T follicular helper cell (primary cell): ENCODE results near the gene USH2A.
"Not testable (repeated sequence)": the region's sequence is repeated elsewhere in the genome, so short reads cannot be mapped to it uniquely, and the experiment has no call there.

Source experiments
- DNase-seq: peaks from one replicate; pipeline ENCODE4 v3.0.0-alpha.2; 2020; ENCODE audit warnings: low read depth

The USH2A gene

DNA sequence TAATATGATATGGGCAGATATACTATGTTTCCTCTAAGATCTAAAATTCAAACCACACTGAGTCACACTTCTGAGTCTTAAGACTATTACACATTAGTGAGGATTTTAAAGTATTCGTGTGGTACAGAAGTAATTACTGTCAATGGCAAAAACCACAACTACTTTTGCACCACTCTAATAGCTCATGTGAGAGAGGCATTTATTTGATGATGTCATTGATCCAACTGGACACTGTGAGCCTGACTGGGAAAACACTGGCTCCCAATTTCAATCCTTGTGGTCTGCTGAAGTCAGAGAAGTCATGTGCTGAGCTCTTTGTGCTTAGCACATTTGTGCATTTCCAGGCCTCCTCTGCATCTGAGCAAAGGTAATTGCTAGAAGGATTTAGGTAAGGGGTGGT, 377.8 kb downstream of the USH2A start:
- no peak for DNase-seq

DNA sequence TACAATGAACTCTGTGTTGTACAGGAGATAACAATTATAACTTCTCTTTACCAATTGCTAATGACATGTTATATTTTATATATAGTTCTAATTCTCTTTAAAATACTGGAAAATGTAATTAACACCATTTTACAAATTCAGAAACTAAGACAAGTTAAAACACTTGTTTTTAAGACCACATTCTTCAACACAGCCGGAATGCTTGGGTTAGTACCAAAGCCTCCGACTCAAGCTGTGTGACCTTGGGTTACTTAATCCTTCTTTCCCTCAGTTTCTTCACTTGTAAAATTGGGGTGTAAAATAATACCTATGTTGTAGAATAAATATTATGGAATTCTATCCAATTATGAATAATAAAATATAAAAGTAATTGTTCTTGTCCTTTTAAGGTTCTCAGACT, 378.7 kb downstream of the USH2A start:
- no peak for DNase-seq

DNA sequence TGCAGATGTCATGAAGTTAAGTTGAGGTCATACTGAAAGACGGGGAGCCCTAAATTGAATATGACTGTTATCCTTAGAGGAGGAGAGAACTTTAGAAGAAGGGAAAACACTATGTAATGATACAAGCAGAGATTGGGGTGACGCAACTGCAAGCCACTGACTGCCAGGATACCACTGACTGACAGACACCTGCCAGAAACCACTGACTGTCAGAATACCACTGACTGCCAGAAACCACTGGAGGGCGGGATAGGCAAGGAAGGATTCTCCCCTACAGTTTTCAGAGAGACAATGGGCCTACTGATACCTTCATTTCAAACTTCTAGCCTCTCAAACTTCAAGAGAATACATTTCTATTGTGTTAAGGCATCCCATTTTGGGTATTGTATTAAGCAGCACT, 388.7 kb downstream of the USH2A start:
- DNase-seq = no peak

DNA sequence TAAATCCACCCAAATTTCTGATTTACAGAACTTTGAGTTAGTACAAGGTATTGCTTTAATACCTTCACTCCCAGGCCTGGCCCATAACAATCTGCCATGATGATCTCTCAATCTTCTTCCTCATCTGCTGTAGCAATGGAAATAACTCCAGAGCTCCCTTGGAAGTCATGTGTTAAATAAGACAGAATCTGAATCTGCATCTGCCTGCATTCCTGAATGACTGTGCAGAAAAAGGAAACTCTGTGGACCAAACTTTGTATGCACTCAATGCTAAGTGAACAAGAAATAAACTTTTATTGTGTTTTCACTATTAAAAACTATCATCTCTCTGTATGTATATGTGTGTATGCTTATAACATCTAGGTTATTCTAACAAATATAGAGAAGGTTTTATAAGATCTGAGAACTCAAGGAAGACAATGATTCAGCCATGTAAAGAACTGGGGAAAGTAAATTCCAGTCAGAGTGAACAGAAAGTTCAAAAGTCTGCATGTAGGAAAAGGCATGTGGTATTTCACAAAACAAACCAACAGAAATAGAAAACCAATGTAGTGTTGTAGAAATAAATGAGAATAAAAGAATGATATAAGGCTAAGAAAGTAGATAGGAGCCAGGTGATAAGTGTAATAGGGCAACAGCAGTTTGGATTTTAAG, 390.2 kb downstream of the USH2A start:
- DNase-seq = no peak

DNA sequence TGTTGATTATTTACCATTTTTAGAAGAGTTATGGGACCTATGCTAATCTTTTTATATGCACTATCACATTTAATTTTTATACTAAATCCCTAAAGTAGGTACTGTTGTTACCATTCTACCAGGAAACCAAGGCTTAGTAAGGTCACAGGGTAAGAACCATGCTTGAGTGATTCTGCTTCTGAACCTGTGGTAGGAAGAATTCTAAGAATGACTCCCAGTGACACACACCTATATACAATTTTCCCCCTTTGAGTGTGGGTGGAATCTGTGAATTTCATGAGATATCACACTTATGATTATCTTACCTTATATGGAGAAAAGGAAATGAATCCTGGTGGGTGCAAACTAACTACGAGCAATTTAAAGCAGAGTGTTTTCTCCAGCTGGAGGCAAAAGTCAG, 391.0 kb downstream of the USH2A start:
- DNase-seq = no peak

DNA sequence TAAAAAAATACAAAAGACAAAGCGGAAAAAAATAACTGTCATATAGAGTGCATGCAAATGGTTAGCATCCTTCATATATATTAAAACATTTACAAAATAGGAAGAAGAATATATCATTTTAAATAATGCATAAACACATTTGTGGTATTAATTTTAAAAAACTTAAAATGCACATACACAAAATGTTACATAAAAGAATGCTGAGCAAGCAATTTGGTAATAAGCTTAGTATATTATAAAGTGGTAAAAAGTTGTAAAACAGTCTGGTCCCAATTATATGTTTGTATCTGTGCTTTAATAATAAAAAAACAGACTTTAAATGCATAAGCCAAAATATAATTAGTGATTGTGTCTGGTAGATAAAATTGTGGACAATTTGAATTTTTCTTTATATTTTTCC, 394.6 kb downstream of the USH2A start:
- DNase-seq = no peak

DNA sequence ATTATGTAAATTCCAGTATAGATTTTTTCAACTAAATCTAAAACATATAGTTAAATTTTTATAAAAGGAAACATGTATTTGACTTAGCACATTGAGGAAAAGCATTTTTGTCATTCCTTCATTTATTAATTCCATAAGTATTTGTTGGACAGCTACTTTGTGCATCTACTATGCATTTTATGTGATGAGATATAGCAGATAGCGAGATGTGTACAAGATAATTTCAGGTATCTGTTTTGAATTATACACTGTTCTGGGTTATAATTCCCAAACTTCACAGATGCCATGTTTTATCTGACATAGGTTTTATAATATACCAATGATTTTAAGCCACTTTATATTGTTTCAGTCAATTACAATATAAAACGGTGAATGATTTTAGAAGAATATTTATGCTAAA, 398.7 kb downstream of the USH2A start:
- DNase-seq = no peak

DNA sequence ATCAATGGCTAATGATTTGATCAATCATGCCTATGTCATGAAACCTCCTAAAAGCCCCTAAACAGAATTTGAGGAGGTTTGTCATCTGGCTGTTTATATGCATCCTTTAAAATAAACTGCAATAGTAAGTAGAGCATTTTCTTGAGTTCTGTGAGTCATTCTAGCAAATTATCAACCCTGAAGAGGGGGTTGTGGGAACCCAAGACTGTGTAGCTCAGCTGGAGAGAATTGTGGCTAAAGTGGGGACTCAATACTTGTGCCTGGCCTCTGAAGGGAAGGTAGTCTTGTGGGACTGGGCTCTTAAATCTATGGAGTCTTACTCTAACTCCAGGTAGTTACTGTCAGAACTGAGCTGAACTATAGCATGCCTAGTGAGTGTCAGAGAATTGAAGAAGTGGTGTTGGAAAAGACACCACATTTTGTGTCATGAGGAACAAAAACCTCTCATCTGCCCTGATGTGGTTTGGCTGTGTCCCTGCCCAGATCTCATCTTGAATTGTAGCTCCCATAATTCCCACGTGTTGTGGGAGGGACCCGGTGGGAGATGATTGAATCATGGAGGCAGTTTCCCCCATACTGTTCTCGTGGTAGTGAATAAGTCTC, 402.4 kb downstream of the USH2A start:
- DNase-seq = no peak

DNA sequence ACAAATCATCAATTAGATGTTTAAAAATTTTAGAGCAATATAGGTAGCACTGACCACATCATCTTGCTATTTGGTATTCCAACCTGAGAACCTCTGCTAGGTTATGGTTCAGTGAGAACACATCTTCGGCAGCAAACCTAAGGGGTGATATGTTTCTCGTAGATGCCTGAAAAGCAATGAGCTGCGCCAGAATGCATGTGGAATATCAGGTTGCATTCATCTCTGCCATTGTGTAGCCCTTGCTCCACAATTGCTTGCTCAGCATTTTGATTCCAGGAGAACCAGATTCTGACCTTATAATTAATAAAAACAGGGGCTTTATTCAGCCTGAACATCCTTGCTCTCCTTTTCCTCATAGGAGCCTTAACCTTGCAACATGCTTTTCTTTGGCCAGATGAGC, 408.1 kb downstream of the USH2A start:
- no peak for DNase-seq

DNA sequence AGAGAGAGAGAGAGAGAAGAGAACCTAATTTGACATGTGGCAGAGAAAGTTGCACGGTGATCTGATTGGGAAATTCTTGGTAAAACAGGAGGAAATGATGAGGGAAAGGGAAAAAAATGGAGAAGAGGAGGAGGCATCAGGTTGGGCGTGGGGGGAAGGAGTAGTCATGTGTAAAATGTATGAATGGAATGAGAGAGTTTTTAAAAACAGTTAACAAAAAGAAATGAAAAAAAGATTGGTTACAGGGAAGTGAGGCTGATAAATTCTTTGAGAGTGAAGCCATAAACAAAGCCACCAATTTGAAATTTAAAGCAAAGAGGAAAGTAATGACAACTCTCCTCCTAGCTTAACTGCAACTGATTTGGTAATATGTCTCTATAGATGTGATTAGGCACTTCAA, 409.2 kb downstream of the USH2A start:
- no peak for DNase-seq

DNA sequence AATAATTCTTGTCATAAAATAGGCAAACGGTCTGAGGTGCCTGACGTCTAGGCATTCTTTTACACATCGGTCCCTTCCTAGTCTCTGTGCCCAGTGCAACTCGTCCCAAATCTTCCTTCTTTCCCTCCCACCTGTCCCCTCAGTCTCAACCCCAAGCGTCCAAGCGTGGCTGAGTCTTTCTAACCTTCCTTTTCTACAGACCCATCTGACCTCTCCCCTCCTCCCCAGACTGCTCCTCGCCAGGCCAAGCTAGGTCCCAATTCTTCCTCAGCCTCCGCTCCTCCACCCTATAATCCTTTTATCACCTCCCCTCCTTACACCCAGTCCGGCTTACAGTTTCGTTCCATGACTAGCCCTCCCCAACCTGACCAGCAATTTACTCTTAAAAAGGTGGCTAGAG, 413.8 kb downstream of the USH2A start:
- not testable (repeated sequence) for DNase-seq

DNA sequence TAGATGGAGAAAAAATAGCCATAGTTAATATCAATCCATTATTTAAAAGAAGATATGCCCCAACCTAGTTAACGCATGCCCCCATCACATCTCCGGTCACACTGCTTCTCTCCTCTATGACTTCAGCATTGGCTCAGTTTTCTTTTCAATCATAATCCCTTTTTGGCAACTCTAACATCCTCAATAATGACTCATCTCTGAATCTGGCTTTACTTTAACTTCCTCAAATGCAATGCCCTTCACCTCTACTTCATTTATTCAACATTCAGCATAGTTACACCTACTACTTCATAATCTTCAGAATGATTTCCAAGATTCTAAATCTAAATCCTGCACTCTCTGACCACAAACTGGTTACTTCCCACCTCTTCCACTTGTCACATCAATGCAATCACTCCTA, 417.3 kb downstream of the USH2A start:
- DNase-seq = no peak

DNA sequence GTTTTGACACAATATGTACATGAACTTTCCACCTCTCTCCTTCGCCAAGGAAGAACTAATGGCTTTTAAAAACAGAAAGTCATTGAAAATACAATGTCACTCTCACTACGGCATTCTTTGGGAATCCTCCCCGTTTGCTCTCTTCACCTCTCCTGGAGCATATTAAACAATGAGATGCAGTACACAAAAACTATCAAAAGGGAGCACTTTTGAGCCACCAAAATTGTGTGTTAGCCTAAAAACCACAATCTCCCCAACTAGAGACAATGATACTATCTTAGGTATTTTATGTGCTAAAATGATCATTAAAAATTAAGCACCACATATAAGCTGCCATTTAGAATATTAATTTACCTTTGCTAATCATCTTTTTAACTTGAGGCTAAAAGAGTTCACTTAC, 430.6 kb downstream of the USH2A start:
- no peak for DNase-seq

DNA sequence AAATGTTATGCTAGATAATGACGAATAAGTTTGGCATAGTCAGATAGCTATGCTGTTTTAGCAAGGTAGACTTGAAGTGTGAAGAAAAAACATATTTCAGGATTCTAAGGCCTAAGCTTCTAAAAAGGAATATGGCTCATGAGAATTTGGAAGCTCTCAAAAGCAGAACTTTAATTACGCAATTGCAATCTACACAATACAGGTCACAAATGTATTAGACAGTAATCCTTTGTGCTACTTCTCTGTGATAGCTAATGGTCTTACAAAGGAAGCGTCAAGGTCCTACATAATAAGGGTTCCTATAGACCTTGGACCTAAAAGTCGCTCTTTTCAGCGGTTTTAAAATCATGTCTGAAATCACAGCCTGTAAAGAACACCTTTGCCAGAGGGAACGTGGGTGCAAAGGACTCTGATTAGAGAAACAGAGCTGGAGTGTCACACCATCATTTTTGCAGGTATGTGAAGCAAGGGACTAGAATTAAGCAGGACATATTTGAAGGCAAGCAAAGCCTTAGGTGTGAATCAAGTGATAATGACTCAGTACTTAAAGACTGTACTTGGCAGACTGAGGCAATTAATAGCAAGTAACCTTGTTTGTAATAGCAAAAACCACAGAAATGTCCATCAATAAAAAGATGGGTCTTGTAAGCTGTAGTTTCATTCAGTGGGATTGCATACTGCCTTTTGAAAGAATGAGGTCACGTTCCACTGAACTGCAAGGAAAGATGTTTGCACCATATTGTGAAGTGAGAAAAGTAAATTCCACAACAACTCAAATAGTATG, 436.0 kb downstream of the USH2A start:
- no peak for DNase-seq

DNA sequence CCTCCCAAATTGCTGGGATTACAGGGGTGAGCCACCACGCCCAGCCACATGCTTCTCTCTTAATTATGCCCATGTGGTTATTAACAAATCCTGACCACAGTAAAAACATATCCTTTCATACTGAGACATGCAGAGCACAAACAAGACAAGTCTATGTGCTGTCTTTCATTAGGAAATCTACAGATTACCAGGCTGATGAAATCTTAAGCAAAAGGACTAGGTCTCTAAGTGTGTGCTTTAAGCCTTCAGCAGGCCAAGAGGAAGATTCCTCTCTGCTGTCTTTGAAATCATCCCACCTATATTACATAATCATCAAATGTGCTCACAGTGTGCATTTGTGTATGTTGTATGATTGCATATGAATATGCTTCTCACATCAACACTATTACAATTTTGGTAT, 436.8 kb downstream of the USH2A start:
- no peak for DNase-seq

DNA sequence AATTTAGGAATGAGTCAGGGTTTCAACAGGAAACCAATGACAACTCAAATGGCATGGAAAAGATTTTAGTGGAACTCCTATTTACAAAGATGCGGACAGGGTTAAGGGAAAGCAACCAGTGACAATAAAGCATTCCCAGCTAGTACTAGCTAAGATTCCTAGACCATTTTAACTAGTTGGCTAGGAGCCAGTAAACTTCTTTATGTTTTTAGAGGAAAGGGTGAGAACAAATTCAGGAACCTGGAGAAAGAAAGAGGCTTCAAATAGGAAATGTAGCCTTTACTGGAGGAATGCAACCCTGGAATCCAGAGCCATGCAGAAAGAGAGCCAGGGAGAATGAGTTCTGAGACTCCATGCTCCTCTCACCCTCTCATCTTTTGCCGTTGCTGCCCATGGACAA, 439.6 kb downstream of the USH2A start:
- no peak for DNase-seq

DNA sequence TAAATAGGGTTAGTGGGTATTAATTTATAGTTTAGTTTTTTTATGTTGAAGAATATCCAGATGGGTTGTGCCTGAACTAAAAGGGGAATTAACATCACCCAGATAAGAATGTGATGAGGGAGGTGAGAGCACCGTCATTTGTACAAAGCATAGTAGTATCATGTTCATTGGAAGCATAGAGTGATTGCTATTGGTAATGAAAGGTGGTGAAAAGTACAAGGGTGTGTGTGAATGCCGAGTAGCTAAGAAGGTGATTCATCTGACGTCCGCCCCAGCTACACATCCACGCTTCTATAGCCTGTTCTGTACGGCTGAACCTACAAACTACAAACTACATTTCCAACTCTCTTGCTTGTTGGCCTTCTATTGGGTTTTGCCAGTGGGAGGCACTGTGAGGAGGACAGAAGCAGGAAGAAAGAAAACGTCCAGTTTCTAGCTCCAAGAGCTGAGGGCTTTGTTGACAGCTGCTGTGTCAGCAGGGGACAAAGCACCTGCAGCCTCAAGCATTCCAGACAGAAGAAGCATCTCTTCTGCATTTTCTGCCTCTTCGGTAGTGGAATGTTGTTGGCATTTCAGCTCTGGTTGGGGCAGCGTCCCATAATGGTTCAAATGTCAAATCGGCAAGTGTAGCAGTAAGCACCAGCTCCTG, 451.3 kb downstream of the USH2A start:
- no peak for DNase-seq

DNA sequence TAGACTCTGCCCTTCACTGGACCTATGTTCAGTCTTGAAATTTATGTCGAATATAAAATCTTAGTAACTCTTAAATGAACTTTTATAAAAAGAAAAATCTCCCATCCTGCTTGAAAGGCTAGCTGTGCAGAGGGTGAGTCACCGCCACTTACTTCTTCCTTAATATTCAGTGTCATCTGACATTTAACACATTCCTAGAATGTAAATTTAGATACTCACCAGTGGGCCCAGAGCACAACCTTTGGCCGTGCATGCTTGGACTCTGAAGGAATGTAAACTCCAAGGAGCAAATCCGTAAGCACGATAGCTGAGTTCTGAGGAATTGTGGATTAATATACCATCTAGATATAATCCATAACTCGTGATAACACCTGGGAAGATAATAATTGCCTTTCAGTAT, 452.8 kb downstream of the USH2A start:
- no peak for DNase-seq

DNA sequence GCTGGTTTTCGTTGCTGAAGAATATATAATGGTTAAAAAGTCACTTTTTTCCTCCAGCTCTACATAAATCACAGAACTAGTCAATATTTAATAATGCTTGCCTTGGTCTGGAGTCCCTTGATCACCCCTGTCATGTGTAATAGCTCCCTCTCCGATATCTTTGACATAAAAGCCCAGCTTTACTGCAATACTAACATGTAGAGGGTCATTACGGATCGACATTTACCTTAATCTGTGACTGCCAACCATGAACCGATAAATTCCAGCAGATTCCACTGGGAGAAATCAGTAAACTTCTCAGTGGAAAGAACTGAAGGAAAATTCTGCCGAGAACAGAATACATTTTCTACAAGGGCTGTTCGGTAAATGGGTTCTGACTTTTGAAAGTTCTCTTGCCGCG, 459.6 kb downstream of the USH2A start:
- DNase-seq = no peak

DNA sequence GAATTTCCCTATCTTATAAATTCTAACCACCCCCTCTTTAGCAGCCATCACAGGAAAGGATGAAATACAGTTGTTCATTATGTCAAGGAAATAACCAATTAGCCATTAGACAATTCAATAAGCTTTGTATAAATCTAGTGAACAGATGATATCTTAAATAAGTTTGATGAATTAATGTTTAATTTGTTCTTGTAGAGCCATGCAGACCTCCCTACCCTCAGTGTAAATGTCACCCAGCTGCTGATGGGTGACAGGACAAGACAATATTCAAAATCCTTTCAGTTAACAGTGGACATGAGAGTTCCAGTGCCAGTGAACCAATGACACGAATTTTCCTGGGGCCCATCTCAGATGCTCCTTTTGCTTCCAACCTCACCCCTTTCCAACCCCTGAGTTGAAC, 460.2 kb downstream of the USH2A start:
- DNase-seq = no peak

DNA sequence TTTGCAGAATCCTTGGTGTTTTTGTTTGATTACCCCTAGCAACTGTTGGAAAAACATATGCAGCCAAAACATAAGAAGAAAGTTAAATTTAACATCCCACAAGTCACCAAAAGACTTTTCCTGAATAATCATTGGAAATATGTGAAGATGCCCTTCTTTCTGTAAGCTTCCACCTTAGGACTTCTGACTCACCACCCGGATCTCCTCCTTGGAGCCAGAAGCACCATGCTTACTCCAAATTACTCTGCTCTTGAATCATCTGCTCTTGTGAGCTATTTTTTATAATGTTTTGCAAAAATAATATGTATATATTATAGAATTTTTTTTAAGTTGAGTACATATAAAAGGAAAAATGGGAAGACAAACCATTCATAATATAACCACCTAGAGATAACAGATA, 464.4 kb downstream of the USH2A start:
- no peak for DNase-seq

DNA sequence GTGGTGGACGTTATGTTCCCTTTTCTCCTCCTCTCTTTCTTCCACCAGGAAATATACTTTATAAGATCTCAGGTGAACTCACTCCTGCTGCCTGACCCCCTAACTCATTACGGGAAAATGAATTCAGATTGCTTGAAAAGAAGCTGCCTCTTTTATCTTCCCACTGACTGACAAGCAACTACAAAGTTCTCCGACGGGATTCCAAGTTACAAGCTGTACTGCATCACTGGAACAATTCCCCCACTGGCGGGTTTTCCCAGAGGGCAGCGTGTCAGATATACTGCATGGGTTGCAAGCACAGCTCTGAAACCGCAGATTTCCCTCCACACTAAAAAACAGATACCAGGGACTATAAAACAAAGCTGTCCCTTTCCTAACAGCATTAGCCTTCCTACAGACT, 465.6 kb downstream of the USH2A start:
- DNase-seq = no peak

DNA sequence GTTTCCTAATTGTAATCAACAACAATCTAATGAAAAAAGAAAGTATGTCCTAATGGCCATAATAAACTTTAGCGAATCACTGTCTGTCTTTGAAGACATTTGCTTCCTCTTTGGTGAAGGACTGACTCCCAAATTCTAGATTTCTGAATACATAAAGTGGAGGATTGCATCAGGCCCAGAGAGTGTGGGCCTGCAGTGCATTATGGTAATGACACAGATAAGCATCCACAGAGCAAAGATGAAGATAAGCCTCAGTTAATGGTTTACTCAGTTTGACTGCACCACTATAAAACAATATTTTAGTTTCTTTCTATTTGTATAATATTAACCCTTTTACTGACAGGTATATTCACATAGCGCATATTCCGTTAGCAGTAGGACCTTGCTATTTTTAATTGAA, 490.7 kb downstream of the USH2A start:
- DNase-seq = no peak
